ENCODE data around the gene AURKAIP1. TPM values are rescaled to one million over a fixed set of nuclear protein-coding genes. Genes with fewer than 3 reads are reported as not detected.

AURKAIP1 gene
- polyA plus RNA-seq, 1 donor from 2014 or later = 104 TPM

DNA sequence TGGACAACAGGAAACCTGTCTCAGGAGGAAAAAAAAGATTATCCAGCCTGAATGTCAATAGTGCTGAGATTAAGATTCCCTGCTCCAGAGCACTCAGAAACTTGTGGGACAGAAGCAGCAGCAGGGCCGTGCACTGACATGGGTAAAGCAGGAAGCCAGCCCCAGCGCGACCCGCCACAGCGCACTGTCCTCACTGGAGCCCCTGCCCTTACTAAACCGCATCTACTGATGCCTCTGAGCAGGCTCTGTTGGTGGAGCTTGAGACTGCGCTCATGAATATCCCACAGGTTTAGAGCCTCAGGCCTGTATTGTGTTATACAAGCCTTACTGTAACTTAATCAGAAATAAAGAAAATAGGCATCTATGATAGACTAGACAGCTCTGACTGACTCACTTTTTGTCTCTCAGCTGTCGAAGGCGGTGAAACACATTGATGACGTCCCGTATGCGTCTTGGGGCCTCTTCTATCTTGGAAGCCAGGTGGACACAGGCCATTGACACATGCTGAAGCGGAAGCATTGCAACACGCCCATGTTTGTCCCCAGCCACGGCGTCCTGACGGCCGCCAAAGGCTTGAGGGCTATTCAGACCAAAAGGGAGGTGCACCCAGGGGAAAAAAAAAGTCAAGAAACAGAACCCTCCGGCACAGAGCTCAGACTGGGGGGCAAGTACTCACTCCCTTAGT, 23.0 kb upstream of the AURKAIP1 start:
- no peaks in the 10 kb centered on the region for H3K27me3 ChIP-seq (ENCODE audit: insufficient read depth, low read depth, low read length)
- TF ChIP-seq MXI1 (conservative IDR thresholded peaks at IDR 0.05; ENCODE audit: poor library complexity, severe bottlenecking) = no peak
- TF ChIP-seq EP300 (conservative IDR thresholded peaks at IDR 0.05; ENCODE audit: poor library complexity, severe bottlenecking) = no peak
- TF ChIP-seq POLR2AphosphoS5 (IDR thresholded peaks at IDR 0.05) = no peak
- TF ChIP-seq, protein P1, sequence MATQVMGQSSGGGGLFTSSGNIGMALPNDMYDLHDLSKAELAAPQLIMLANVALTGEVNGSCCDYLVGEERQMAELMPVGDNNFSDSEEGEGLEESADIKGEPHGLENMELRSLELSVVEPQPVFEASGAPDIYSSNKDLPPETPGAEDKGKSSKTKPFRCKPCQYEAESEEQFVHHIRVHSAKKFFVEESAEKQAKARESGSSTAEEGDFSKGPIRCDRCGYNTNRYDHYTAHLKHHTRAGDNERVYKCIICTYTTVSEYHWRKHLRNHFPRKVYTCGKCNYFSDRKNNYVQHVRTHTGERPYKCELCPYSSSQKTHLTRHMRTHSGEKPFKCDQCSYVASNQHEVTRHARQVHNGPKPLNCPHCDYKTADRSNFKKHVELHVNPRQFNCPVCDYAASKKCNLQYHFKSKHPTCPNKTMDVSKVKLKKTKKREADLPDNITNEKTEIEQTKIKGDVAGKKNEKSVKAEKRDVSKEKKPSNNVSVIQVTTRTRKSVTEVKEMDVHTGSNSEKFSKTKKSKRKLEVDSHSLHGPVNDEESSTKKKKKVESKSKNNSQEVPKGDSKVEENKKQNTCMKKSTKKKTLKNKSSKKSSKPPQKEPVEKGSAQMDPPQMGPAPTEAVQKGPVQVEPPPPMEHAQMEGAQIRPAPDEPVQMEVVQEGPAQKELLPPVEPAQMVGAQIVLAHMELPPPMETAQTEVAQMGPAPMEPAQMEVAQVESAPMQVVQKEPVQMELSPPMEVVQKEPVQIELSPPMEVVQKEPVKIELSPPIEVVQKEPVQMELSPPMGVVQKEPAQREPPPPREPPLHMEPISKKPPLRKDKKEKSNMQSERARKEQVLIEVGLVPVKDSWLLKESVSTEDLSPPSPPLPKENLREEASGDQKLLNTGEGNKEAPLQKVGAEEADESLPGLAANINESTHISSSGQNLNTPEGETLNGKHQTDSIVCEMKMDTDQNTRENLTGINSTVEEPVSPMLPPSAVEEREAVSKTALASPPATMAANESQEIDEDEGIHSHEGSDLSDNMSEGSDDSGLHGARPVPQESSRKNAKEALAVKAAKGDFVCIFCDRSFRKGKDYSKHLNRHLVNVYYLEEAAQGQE (IDR thresholded peaks at IDR 0.05; ENCODE audit: borderline replicate concordance) = no peak
- TF ChIP-seq EZH2 (IDR thresholded peaks at IDR 0.05; ENCODE audit: borderline replicate concordance, insufficient read depth, low read length, poor library complexity, severe bottlenecking) = no peak
- TF ChIP-seq TAF1 (IDR thresholded peaks at IDR 0.05; ENCODE audit: low read depth) = no peak
- TF ChIP-seq, protein P2, sequence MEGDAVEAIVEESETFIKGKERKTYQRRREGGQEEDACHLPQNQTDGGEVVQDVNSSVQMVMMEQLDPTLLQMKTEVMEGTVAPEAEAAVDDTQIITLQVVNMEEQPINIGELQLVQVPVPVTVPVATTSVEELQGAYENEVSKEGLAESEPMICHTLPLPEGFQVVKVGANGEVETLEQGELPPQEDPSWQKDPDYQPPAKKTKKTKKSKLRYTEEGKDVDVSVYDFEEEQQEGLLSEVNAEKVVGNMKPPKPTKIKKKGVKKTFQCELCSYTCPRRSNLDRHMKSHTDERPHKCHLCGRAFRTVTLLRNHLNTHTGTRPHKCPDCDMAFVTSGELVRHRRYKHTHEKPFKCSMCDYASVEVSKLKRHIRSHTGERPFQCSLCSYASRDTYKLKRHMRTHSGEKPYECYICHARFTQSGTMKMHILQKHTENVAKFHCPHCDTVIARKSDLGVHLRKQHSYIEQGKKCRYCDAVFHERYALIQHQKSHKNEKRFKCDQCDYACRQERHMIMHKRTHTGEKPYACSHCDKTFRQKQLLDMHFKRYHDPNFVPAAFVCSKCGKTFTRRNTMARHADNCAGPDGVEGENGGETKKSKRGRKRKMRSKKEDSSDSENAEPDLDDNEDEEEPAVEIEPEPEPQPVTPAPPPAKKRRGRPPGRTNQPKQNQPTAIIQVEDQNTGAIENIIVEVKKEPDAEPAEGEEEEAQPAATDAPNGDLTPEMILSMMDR (IDR thresholded peaks at IDR 0.05; ENCODE audit: poor library complexity, severe bottlenecking) = no peak
- TF ChIP-seq RAD21 (conservative IDR thresholded peaks at IDR 0.05) = no peak
- no peak for TF ChIP-seq SMC3 (conservative IDR thresholded peaks at IDR 0.05; ENCODE audit: poor library complexity)
- H3K9ac ChIP-seq (ENCODE audit: low read length) = peak overlapping the region; percentile 95
- H2AFZ ChIP-seq (ENCODE audit: low read depth, low read length) = no peak overlapping the region
- peaks cover 33% of the 10 kb centered on the region for H3K79me2 ChIP-seq (replicated peaks; ENCODE audit: insufficient read depth, low read length)
- H3F3A ChIP-seq (ENCODE audit: insufficient read depth, low read length, poor library complexity, severe bottlenecking) = no peaks in the 10 kb centered on the region
- peak overlapping the region; percentile 76 for H3K4me3 ChIP-seq (ENCODE audit: low read length)
- H3K9me3 ChIP-seq (ENCODE audit: low read length) = no peaks in the 10 kb centered on the region
- peak overlapping the region; percentile 85 for H3K27ac ChIP-seq (ENCODE audit: low read length)
- peak overlapping the region; percentile 95 for H3K4me2 ChIP-seq (ENCODE audit: low read length)
- no peaks in the 10 kb centered on the region for H3K36me3 ChIP-seq (ENCODE audit: insufficient read depth, low read length)
- H3K9me2 ChIP-seq (ENCODE audit: insufficient read depth, low read length) = no peaks in the 10 kb centered on the region
- no peaks in the 10 kb centered on the region for H4K20me1 ChIP-seq (ENCODE audit: insufficient read depth)

DNA sequence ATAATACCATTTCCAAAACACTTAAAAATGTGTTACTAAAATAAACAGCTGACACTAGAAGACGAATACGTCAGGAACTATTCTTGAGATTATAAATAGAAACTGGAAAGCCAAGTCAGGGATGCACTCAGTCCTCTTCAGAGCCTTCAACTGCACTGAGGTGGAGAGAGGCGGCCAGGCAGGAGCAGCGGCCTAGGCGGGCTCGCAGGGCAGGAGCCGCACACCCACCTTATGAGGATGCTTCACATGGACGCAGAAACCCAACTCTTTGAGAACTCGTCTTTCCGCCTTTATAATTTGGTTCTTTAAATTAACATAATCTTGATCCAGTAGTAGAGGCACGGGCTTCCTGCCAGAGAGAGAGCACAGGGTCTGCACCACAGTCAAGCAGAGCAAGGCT, 20.2 kb upstream of the AURKAIP1 start:
- no peak overlapping the region for H3K4me2 ChIP-seq (ENCODE audit: low read length)
- TF ChIP-seq POLR2AphosphoS5 (IDR thresholded peaks at IDR 0.05) (no peak), RAD21 (conservative IDR thresholded peaks at IDR 0.05) (no peak), SMC3 (conservative IDR thresholded peaks at IDR 0.05; ENCODE audit: poor library complexity) (no peak), EP300 (conservative IDR thresholded peaks at IDR 0.05; ENCODE audit: poor library complexity, severe bottlenecking) (no peak), EZH2 (IDR thresholded peaks at IDR 0.05; ENCODE audit: borderline replicate concordance, insufficient read depth, low read length, poor library complexity, severe bottlenecking) (no peak), MXI1 (conservative IDR thresholded peaks at IDR 0.05; ENCODE audit: poor library complexity, severe bottlenecking) (no peak), TAF1 (IDR thresholded peaks at IDR 0.05; ENCODE audit: low read depth) (no peak)
- TF ChIP-seq, protein P1 (IDR thresholded peaks at IDR 0.05; ENCODE audit: borderline replicate concordance) = no peak
- TF ChIP-seq, protein P2 (IDR thresholded peaks at IDR 0.05; ENCODE audit: poor library complexity, severe bottlenecking) = no peak
- no peaks in the 10 kb centered on the region for H3K27me3 ChIP-seq (ENCODE audit: insufficient read depth, low read depth, low read length)
- no peak overlapping the region for H2AFZ ChIP-seq (ENCODE audit: low read depth, low read length)
- no peak overlapping the region for H3K27ac ChIP-seq (ENCODE audit: low read length)
- H3K9ac ChIP-seq (ENCODE audit: low read length) = no peak overlapping the region
- no peaks in the 10 kb centered on the region for H3K9me2 ChIP-seq (ENCODE audit: insufficient read depth, low read length)
- H3K36me3 ChIP-seq (ENCODE audit: insufficient read depth, low read length) = no peaks in the 10 kb centered on the region
- H3K79me2 ChIP-seq (replicated peaks; ENCODE audit: insufficient read depth, low read length) = peaks cover 30% of the 10 kb centered on the region
- no peaks in the 10 kb centered on the region for H3K9me3 ChIP-seq (ENCODE audit: low read length)
- H3K4me3 ChIP-seq (ENCODE audit: low read length) = no peak overlapping the region
- no peaks in the 10 kb centered on the region for H4K20me1 ChIP-seq (ENCODE audit: insufficient read depth)
- H3F3A ChIP-seq (ENCODE audit: insufficient read depth, low read length, poor library complexity, severe bottlenecking) = no peaks in the 10 kb centered on the region

All from neural cell (in vitro differentiated cells).